HG03565 (cell line): Measurements from ENCODE around the gene TSPAN4.

ENCODE experiments used
- ATAC-seq: cut with Tn5 transposase; IDR thresholded peaks from one replicate; pipeline ENCODE4 v1.9.1; 2021; ENCODE audit warnings: mild to moderate bottlenecking, moderate library complexity; ENCODE audit not compliant: unreplicated experiment

Gene TSPAN4

DNA sequence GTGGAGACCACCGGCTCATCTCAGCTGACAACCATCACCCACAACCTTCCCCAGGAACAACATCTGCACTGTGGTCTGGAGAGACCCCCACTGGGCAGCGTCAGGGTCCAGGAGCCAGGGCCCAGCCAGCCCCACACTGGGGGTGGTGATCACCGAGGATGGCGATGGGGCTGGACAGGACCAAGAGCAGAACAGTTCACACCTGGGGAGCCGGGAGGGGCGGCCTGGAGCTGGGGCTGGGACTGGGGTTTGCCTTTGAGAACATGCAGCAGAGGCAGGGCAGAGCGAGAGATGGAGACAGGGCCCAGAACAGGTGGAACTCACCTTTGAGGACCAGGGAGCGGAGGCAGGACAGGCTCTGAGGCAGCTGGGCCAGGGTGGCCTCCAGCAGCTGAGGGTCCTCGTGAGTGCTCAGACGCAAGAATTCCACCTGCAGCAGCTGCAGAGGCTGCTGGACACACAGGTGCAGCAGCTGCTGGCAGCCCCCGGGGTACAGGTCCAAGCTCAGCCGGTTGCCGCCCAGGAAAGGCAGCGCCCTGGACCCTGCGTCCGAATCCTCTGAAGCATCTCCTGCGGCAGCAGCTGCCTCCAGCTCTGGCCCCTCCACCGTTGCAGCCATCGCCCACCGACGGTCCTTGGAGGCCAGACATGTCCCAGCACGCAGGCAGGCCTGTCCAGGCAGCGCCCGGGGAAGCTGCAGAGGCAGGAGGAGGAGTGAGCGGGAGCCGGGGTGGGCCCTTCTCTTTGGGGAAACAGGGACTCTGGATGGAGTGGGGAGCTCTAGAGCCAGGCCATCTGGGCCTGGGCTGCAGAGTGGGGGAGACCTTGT, 38.7 kb upstream of the TSPAN4 start:
- no peak for ATAC-seq

DNA sequence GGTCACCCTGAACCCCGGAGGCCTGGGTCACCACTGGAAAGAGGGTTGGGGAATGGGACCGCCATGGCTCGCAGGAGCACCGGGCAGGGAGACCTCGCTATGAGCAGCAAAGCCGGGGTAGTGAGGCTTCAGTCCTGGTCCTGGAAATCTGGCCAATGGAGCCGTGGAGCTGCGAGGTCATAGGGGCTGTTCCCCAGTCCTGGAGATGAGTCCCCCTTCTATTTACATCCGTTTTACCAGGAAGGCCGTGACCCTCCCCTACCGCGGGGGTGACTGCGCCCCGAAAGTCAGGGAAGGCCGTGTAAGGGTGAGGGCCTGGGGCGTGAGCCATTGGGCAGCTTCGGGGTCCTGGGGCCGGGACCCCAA, 38.1 kb upstream of the TSPAN4 start:
- ATAC-seq: no peak

DNA sequence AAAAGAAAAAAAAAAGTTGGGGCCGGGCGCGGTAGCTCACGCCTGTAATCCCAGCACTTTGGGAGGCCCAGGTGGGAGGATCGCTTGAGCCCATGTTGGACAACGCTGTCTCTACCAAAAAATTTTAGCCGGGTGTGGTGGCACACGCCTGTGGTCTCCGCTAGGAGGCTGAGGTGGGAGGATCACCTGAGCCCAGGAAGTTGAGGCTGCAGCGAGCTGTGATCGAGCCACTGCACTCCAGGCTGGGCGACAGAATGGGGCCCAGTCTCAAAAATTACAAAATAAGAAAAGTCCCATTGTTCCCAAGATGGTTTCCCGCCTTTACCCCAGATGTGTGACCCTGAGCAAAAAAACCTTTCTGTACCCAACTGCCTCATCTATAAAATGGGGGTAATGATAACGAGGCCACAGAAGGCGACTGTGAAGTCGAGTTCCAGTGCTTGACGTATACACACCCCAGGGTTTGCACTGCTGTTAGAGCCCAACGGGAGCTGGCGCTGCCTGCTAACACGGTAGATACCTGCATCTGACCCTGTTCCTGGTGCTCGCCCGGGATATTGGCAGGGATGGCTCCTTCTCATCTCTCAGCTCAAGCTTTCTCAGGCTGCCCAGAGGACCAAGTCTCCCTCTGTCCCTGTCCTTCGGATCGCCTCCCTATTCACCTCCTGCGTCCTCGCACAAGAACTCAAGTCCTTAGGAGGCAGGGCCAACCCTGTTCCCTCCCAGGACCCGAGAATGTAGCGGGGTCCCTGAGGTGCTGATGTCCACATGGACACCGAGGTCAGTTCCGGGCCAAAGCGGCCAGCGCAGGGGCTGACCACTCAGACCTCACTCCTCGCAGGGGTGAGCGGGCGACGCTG, 34.0 kb upstream of the TSPAN4 start:
- no peak for ATAC-seq

DNA sequence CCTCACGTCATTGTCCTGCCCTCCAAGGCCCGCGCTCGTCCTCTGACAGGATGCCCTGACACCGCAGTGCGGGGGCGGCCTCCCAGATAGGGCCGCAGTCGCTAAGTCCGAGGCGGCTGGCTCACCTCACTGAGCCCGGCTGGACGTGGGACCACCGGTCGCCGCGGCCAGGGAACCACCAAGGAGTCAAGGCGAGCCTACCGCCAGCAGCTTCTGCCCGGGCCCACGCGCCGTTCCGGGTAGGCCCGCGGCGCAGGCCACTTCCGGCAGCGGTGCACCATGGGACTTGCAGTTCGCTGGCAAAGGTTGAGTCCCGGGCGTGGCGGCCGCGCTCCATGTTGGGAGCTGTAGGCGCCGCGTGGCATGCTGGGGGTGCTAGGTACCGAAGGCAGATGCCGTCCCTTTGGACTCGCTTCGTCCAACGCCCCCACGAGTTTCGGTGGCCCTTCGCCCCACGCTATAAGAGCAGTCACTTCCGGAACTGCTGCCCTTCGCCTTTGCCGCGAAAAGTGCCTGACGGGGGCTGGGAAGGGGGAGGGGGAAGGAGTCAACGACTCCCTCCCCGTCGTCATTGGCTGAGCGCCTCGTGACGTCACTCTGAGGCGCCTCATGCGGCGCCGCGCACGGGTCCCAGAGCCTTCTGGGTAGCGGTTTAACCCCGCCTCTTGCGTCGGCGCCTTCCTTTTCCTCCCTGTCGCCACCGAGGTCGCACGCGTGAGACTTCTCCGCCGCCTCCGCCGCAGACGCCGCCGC, 33.2 kb upstream of the TSPAN4 start, which contains the start of gene RPLP2:
Gene RPLP2 (plus strand): TSS at position 681 of the 753 bp plus-strand sequence. CDS start 268 bp downstream, outside the sequence.
- peak; percentile 68 for ATAC-seq

DNA sequence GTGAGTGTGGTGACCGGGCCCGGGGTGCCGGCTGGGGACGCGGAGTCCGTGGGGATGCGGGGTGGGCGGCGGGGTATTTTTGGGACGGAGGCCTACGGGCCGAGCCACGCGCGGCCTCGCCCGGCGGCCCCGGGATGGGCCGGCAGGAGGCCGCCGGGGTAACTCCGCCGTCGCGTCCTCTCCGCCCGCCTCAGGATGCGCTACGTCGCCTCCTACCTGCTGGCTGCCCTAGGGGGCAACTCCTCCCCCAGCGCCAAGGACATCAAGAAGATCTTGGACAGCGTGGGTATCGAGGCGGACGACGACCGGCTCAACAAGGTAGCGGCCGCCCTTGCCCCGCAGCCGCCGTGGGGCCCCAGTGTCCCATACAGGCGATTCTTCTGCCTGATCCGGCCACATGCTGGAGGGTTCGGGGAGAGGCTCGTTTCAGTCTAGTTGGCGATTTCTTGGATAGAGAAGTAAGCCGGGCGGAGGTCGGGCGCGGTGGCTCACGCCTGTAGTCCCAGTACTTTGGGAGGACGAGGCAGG, 32.5 kb upstream of the TSPAN4 start:
- ATAC-seq: peak; percentile 1

DNA sequence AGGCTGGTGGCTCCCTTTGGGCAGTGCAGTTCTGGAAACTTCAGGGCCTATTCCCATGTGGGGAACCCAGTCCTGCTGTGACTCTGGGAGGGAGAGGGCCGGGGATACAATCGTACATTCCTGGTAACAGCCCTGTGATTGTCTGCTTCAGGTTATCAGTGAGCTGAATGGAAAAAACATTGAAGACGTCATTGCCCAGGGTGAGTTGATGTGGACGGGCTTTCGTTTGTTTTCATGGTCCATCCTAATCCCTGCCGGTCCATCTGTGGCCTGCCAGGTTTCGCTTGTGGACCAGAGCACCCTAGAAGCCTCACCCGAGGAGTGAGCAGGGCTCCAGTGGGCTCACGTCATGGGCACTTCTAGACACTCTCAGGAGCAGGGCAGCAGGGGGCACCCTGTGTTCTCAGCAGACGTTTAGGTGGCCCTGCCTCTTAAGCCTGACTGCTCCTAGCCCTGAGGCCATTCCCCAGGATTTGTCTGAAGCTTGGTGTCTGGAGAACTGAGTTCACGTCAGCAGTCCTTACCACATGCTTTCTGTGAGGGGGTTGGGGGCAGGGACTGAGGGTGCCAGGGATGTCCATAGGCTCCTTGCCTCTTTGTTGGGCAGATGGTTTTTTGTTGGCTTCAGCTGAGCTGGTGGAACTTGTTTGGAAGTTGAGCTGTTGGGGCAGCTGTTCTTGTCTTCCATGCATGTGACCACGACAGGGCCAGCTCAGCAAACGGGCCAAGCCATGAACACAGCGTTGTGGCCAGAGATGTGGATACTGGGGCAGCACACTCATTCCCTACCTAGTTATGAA, 31.0 kb upstream of the TSPAN4 start:
- no peak for ATAC-seq

DNA sequence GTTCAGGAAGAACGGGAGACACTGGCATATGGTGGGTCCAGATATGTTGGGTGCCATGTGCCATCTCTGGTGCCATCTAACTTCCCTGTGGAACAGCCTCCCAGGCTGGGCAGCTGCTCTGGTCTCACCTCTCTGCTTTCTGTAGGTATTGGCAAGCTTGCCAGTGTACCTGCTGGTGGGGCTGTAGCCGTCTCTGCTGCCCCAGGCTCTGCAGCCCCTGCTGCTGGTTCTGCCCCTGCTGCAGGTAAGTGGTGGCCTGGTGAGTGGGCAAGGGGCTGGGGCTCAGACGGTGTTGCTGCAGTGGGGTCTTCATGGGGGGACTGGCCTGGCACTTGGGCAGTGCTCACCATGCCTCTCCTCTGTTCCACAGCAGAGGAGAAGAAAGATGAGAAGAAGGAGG, 30.3 kb upstream of the TSPAN4 start:
- ATAC-seq: no peak

DNA sequence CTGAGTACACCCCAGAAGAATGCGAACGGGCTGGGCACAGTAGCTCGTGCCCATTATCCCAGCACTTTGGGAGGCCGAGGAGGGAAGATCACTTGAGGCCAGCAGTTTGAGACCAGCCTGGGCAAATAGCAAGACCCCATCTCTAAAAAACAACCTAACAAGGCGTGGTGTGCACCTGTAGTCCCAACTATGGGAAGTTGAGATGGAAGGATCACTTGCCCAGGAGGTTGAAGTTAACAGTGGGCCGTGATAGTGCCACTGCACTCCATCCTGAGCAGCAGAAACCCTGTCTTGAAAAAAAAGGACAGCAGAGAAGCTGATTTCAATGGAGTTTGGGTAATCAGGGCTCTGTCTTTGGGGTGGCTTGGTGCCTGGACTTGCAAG, 29.6 kb upstream of the TSPAN4 start:
- no peak for ATAC-seq

DNA sequence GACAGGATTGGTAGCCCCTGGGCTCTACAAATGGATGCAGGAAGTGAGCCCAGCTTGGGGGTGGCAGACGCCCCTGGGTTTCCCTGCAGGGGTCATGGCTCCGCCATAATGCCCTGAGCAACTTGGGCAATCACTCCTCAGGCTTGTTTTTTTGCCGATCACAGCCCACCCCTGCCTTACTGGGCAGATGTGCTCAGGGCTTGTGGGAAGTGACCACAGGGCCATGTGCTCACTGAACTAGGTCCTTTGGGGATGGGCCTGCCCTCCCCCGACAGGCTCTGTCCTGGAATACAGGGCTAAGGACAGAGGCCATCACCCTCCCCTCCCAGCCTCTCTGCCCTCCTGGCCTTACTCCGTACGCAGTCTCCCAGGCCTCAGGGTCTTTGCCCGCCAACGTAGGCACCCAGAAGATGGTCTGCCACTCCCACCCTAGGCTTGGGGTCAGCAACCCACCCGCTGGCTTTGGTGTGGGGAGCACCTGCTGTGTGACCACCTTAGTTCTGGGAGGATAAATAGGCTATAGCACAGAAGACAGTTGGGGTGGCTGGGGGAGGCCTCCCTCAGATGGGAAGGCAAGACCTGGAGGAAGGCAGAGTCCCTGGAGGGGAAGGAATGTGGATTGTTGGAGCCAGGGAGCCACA, 29.1 kb upstream of the TSPAN4 start:
- no peak for ATAC-seq

DNA sequence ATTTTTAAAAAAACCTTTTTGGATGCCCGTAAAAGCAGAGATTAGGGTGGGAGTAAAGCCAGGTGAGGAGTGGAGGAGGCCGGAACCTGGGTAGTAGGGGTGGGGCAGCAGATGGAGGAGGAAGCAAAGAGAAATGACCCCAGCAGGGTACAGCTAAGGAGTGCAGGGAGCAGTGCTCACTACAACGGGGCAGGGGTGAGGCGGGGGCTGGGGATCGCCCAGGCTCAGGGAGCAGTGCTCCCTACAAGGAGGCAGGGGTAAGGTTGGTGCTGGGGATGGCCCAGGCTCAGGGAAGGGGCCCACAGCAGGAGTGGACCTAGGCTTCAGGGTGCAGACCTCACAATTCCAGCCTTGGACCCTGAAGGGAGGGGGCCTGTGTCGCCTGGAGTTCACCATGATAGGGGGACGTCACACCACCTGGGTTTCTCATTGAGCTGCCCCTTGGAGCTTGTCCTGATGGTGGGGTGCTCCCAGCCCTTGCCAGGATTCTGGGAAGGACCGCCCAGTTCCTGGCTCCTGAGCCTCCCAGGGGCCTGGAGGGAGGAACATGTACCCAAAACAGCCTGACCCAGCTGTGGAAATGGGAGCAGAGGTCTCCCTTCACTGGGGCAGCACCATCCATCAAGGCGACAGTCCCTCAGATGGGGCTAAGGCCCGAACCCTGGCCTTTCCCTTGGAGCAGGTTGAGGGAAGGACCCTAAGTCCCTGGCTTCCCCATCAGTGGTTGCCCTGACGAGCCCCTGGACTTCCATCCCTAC, 26.8 kb upstream of the TSPAN4 start:
- no peak for ATAC-seq

DNA sequence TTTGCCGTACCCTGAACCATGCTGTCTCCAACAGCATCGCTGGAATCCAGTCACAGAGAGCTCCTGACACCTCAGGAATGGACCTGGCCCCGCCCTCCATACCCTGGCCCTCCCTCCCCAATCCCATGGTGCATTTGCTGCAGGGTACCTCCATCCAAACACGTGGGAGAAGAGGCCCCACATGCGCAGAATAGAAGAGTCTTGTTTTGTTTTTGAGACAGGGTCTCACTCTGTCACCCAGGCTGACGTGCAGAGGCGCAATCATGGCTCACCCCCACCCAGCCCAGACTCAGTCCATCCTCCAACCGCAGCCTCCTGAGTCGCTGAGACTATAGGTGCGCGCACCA, 26.2 kb upstream of the TSPAN4 start:
- no peak for ATAC-seq

DNA sequence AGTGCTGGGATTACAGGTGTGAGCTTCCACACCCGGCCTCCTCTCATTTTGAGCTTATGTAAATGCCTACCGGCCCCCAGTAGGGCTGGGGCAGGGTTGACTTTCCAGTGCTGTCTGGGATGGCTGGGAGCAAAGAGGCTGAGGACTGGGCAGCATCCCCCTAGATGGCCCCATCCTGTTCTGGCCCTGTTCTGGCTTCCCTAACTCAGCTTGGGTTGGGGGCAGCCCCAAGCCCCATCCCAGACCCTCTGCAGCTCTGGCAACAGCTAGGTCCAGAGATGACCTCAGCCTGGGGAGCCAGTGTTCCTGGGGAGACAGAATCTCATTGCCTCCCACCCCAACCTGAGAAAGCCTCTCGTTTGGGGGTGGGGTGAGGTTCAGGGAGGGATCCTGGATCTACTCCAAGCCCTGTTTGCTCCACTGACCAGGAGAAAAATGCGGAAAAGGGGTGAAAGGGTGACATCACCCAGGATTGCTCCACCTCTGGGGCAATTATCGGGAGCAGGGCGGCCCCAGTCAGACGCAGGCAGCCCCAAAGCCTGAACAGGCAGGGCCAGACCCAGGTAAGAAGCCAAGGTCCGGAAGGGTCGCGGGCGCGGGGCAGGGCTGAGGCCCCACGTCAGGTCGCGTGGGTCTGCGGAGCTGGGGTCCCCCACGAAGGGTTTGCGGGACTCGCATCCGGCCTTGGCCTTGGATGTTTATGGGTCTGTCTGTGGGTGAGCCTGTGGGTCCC, 24.1 kb upstream of the TSPAN4 start, which contains the start of gene PNPLA2:
Gene PNPLA2 (plus strand): TSS at position 519 of the 733 bp plus-strand sequence. CDS start 805 bp downstream, outside the sequence.
- no peak for ATAC-seq

DNA sequence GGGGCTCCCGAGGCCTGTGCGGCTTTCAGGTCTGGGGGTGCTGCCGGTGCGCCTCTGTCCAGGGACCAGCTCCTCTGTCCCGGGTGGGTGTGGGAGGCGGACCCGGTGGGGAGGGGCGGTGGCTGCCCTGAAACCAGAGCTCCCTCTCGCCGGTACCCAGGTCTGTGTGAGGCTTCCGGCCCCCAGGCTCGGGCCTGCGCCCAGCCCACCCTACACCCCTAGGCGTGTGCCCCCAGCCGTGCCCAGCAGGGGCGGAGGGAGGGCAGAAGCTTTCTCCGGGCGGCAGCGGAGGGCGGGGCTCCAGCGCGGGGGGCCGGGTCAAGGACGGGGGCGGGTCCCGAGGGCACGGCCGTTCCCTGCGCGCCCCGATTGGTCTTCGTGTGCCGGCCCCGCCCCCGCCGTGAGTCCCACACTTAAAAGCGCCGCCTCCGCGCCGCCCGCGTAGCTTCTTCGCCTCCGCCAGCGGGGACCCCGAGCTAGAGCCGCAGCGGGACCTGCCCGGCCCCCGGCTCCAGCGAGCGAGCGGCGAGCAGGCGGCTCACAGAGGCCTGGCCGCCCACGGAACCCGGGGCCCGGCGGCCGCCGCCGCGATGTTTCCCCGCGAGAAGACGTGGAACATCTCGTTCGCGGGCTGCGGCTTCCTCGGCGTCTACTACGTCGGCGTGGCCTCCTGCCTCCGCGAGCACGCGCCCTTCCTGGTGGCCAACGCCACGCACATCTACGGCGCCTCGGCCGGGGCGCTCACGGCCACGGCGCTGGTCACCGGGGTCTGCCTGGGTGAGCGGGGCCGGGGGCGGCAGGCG, 23.3 kb upstream of the TSPAN4 start:
- peak; percentile 40 for ATAC-seq

DNA sequence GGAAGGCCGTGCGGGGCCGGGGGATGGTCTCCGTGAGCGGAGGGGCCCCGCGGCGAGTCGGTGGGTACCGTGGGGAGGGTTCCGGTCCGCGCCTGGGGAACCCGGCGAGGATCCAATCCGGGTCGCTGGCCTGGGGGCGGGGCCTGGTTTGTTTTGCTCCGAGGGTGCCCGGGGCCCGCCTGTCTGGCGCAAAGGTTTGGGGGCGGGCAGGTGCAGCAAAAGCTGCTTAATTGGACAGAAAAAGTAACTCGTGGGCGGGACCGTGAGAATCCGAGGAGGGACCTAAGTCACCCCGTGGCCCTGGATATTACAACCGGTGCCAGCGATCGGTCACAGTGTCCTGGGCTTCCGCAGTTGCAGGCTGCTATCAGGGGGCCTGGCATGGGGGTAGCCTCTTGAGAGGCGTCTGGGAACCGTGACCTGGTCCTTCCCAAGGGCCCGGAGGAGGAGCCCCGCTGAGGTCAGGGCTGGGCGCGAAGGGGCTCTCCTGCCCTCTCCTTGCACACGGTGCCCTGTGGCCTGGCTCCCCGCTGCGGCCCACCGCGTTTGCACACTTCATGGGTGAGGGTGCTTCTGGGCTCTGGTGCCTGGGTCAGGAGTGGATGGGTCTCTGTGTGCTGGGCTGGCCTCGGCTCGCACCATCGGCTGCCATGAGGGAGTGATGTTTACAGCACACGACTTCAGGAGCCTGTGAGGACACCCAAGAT, 22.6 kb upstream of the TSPAN4 start:
- peak; percentile 47 for ATAC-seq

DNA sequence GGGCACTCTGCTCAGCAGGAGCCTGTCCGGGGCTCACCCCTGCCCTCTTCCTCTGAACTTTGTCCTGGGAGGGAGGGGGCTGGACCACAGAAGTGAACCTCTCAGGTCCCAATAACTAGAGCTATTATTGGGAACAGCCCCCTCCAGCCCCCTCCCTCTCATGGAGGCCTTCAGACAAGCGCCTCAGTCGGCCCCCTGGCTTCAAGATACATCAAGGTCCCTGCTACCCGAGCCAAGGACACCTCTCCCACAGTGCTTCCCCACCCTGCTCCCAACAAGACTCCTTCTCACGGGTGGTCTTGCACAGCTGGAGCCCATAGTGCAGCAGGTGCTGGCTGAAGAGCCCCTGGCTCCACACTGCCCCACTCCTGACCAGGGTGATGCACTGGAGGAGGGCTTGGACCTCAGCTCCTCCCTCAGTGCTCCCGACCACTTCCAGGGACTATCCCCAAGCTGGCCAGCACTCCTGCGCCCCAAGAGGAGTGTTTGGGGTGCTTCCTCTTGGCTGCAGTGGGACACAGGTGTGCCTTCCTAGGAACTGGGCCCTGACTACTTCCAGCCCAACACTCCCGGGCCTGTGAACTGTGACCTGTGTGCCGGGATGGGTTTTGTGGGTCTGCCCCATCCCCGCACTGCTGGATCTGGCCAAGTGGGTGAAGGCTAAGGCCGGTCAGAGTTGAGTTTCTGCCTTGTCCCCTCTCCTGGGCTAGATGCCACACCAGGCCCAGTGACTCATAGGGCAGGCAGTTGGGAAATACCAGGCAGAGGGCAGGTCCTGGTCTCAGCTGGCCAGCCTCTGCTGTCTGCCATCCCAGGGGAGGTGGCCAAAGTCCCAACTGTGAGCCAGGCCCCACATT, 21.8 kb upstream of the TSPAN4 start:
- no peak for ATAC-seq
